Psoas muscle (tissue), 8 donors: ENCODE measurements around the gene VEPH1. TPM values are rescaled to one million over a fixed set of nuclear protein-coding genes. Genes with fewer than 3 reads are reported as not detected.

Experiments used
- ATAC-seq, 4 donors: fragments of 200-7000 bp; cut with Tn5 transposase; one replicate each; pipeline ENCODE4 v1.9.1; 2020; ENCODE audit warnings: moderate library complexity in 3 of 4, mild to moderate bottlenecking in 2 of 4
- DNase-seq, 2 donors: peaks; one replicate each; pipeline ENCODE4 v3.0.0-alpha.2; 2020
- H3K27ac ChIP-seq: fragments of 200-600 bp; one replicate; pipeline ENCODE4 v1.8.0; 2022
- H3K27me3 ChIP-seq, 3 donors: fragments of 200-600 bp in 1 of 3; one replicate each; pipeline versions ENCODE4 v1.6.1 to v1.8.0; 2013 to 2022; ENCODE audit warnings: low read length in 2 of 3, mild to moderate bottlenecking in 2 of 3, moderate library complexity in 1 of 3; ENCODE audit not compliant: insufficient read depth in 3 of 3
- H3K36me3 ChIP-seq, 2 donors: fragments of 200-600 bp in 1 of 2; one replicate each; pipeline versions ENCODE4 v1.6.1 to v1.8.0; 2013 to 2022; ENCODE audit warnings: low read depth in 1 of 2, mild to moderate bottlenecking in 1 of 2, moderate library complexity in 1 of 2; ENCODE audit not compliant: insufficient read depth in 1 of 2
- H3K4me1 ChIP-seq: fragments of 200-600 bp; one replicate; pipeline ENCODE4 v1.8.0; 2022
- H3K4me3 ChIP-seq: fragments of 200-600 bp; one replicate; pipeline ENCODE4 v1.8.0; 2022; ENCODE audit warnings: mild to moderate bottlenecking
- H3K9me3 ChIP-seq: fragments of 200-600 bp; one replicate; pipeline ENCODE4 v1.8.0; 2022
- WGBS, 3 donors: extraction: QIAGEN DNeasy Blood & Tissue Kit; methylation state at CpG; one replicate each; pipeline versions ENCODE4 v1.1.6 to v1.1.7; 2013; 5-methylcytosine and 5-hydroxymethylcytosine counted together
- intact Hi-C, 2 donors: fragments of 100-400 bp; cut with DNase I; formaldehyde crosslinking; loops; one replicate each; pipeline versions ENCODE4 v1.11.0 to v1.14.2; 2022
- polyA plus RNA-seq, 3 donors: library from polyadenylated mRNA; stranded (reverse); fragments of 200-250 nt; gene quantifications; one replicate each; pipeline ENCODE4 v1.2.3, GENCODE V29; 2013
- total RNA-seq, 4 donors: library from RNA; stranded (reverse); fragmentation: NEBNext Ultra II Directional in 2 of 4; extraction: Animal tissue kit (Norgen Biotek cat#: 25700) in 2 of 4; gene quantifications; one replicate each; pipeline versions ENCODE4 v1.2.1 to v1.2.4, GENCODE V29; 2021 to 2023
- TF ChIP-seq, protein P1 (sequence below): fragments of 200-600 bp; IDR thresholded peaks from one replicate; pipeline ENCODE4 v1.8.0; 2022; ENCODE audit warnings: antibody characterized with exemption
- donor health status: healthy with polysubstance abuse.
- donor health status: DM: no; HTN: no; CAD: no; lungs with moderate emphysema.
- donor health status: Bipolar disorder and iron deficiency.
- donor health status: healthy.
- donor health status: DM: yes; HTN: yes; CAD: no.
- donor health status: DM: no; HTN: no; CAD: no.
- donor health status: DM: no; HTN: no; CAD: no.
- donor health status: DM: yes; HTN: yes; CAD: no.

Gene VEPH1
- total and polyA plus RNA-seq, 7 donors = 0.14 to 0.34 (median 0.25) TPM; not detected in 2

DNA sequence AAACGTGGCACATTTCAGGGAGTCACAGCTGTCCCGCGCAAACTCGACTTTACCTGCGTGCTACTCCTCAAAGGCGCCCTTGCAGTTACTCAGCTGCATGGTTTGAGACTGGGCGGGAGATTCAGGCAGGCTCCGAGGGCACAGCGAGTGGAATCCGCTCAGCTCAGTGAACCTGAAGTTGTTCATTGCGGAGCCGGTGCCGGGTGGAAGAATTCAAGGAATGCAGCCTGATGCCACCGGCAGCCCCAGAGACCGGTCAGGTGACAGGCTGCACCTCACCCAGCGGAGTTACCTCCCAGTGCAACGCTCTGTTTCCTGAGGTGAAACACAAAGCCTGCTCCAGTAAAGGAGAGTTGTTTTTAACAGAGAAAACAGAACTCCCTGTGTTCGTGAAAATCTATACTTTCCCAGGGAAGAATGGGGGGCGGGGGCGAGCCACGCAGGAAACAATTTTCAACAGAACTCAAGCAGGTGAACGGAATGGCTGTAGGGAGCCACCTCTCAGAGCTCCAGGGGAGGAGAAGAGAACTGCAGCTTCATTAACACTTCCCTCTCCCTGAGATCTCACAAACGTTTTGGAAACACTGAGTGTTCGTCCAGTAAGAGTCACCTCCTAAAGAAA lies 3.8 kb downstream of the VEPH1 start:
- no peak overlapping the region for H3K27ac ChIP-seq
- intact Hi-C loops = loop anchor here in 1 of 2 donors (10.0 kb wide), 1 partner anchor 295 kb away; no protein-coding TSS in a partner anchor
- DNase-seq (peak; percentile 14 to 43), ATAC-seq (peak in 1 of 4 donors; percentile 27)
- peak overlapping the region; percentile 42 for H3K4me3 ChIP-seq
- peaks cover 5% of the 10 kb centered on the region for H3K4me1 ChIP-seq
- WGBS, 3 donors = 4 to 5% (median 5%) methylated on average over 24 of the region's 24 CpGs
- no peaks in the 10 kb centered on the region for H3K9me3 ChIP-seq
- peaks cover 2 to 12% (median 2%) of the 10 kb centered on the region in 3 donors for H3K27me3 ChIP-seq
- H3K36me3 ChIP-seq = no peaks in the 10 kb centered on the region
- TF ChIP-seq, protein P1, sequence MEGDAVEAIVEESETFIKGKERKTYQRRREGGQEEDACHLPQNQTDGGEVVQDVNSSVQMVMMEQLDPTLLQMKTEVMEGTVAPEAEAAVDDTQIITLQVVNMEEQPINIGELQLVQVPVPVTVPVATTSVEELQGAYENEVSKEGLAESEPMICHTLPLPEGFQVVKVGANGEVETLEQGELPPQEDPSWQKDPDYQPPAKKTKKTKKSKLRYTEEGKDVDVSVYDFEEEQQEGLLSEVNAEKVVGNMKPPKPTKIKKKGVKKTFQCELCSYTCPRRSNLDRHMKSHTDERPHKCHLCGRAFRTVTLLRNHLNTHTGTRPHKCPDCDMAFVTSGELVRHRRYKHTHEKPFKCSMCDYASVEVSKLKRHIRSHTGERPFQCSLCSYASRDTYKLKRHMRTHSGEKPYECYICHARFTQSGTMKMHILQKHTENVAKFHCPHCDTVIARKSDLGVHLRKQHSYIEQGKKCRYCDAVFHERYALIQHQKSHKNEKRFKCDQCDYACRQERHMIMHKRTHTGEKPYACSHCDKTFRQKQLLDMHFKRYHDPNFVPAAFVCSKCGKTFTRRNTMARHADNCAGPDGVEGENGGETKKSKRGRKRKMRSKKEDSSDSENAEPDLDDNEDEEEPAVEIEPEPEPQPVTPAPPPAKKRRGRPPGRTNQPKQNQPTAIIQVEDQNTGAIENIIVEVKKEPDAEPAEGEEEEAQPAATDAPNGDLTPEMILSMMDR = no peak

DNA sequence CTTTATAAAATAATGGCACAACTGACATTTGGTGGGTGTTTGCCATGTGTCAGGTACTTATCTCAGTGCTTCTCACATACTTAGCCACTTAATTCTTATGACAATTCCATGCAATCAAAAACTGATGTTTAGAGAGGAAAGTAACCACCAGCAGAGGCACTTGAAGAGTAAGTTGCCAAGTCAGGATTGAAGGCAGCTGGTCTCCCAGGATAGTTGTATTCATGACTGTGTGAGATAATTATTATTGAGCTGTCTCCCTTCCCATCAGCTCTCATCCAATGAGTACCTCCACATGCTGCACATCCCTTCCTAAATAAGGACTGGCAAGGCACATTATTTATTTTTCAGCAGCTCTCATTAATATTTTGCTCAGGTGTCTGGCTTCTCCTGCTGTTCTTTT lies 4.8 kb downstream of the VEPH1 start:
- Histone ChIP-seq H3K27me3 (peaks cover 2 to 12% (median 2%) of the 10 kb centered on the region in 3 donors), H3K9me3 (no peaks in the 10 kb centered on the region), H3K27ac (no peak overlapping the region), H3K4me3 (no peak overlapping the region), H3K4me1 (peaks cover 5% of the 10 kb centered on the region), H3K36me3 (no peaks in the 10 kb centered on the region)
- DNase-seq (no peak), ATAC-seq (no peak)
- intact Hi-C loops = loop anchor here in 1 of 2 donors (10.0 kb wide), 1 partner anchor 294 kb away; no protein-coding TSS in a partner anchor
- TF ChIP-seq, protein P1 = no peak

DNA sequence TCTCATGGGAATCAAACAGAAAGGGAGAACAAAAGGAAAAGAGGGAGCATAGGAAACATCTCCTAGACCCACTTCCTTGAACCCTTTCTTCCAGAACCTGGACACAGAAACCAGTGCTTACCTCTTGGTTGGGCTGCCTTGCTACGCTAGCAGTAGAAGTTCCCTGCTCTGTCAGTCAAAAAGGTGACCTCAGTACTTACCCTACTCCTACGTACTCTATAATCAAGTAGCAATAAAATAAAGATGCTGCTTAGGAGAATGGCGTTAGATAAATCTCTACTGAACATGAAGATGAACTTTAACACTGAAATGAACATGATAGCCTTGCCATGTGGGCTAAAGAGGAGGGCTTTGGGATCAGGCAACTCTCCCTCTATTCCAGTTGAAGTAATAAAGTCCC lies 7.4 kb downstream of the VEPH1 start:
- H3K27me3 ChIP-seq = peaks cover 0 to 10% (median 0%) of the 10 kb centered on the region in 3 donors
- intact Hi-C loops = loop anchor here in 1 of 2 donors (10.0 kb wide), 1 partner anchor 291 kb away; no protein-coding TSS in a partner anchor
- DNase-seq (no peak), ATAC-seq (no peak)
- H3K27ac ChIP-seq = no peak overlapping the region
- H3K4me3 ChIP-seq = no peak overlapping the region
- H3K36me3 ChIP-seq = no peaks in the 10 kb centered on the region
- no peaks in the 10 kb centered on the region for H3K9me3 ChIP-seq
- TF ChIP-seq, protein P1 = no peak
- H3K4me1 ChIP-seq = peaks cover 5% of the 10 kb centered on the region
- WGBS, 3 donors = 76 to 84% (median 82%) methylated on average over 3 of the region's 3 CpGs

DNA sequence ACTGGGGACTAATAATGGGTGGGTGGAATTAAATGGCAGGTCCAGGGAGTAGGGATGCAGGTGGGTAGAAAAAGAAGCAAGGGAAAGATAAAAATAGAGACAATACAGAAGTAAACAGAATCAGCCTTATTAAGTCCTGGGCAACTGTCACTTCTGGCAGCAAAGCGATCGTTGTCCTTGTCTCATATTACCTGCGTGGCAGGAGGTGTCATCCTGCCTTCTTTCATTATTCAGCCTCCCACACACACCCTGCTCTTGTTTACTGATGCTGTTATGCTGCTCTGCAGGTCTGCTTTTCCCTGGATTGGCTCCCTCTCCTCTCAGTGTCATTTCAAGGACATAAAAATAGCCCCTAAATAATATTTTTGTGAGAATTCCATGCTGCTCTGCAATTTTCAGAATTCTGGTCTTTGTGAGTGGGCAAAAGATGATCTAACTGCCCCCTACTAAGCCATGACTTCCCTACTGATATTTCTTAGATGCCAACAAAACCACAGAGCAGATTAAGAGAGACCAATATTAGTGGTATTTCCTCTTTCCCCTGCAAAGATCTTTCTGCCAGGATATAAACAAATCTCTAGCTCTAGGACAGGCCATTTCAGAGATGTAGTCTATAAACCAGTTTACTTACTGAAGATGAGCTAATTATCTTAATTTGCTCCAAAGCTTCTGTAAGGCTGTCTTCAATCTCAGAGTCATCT lies 8.5 kb downstream of the VEPH1 start:
- H3K36me3 ChIP-seq = no peaks in the 10 kb centered on the region
- H3K4me1 ChIP-seq = no peaks in the 10 kb centered on the region
- intact Hi-C loops = loop anchor here in 1 of 2 donors (10.0 kb wide), 1 partner anchor 290 kb away; no protein-coding TSS in a partner anchor
- H3K27ac ChIP-seq = no peak overlapping the region
- TF ChIP-seq, protein P1 = no peak
- no peak overlapping the region for H3K4me3 ChIP-seq
- ATAC-seq (no peak), DNase-seq (no peak)
- H3K27me3 ChIP-seq = no peaks in the 10 kb centered on the region
- 31 to 48% (median 32%) methylated on average over 3 of the region's 3 CpGs for WGBS, 3 donors
- no peaks in the 10 kb centered on the region for H3K9me3 ChIP-seq
